Activated T-cell treated with anti-CD3 and anti-CD28 coated beads, Interleukin-2, amount 50 U/mL, for 24 hours (primary cell): ENCODE data around the gene RBM10.
A peak's percentile ranks its signal among the peaks of the same experiment; 100 is the strongest.

ENCODE experiments used
- DNase-seq: peaks from one replicate; pipeline ENCODE4 v3.0.0-alpha.2; 2020
- H3K27ac Mint-ChIP-seq: 2 replicates; pipeline ENCODE4 v1.8.0; 2020; ENCODE audit warnings: mild to moderate bottlenecking, mixed read lengths
- H3K27me3 Mint-ChIP-seq: 2 replicates; pipeline ENCODE4 v1.8.0; 2020; ENCODE audit warnings: mixed read lengths
- H3K36me3 Mint-ChIP-seq: 2 replicates; pipeline ENCODE4 v1.8.0; 2020; ENCODE audit warnings: low read depth, mixed read lengths
- H3K4me1 Mint-ChIP-seq: 2 replicates; pipeline ENCODE4 v1.8.0; 2020; ENCODE audit warnings: low read depth, mixed read lengths
- H3K4me3 Mint-ChIP-seq: 2 replicates; pipeline ENCODE4 v1.8.0; 2020; ENCODE audit warnings: mild to moderate bottlenecking, moderate library complexity, mixed read lengths
- H3K9me3 Mint-ChIP-seq: 2 replicates; pipeline ENCODE4 v1.8.0; 2020; ENCODE audit warnings: mixed read lengths

The RBM10 gene

DNA sequence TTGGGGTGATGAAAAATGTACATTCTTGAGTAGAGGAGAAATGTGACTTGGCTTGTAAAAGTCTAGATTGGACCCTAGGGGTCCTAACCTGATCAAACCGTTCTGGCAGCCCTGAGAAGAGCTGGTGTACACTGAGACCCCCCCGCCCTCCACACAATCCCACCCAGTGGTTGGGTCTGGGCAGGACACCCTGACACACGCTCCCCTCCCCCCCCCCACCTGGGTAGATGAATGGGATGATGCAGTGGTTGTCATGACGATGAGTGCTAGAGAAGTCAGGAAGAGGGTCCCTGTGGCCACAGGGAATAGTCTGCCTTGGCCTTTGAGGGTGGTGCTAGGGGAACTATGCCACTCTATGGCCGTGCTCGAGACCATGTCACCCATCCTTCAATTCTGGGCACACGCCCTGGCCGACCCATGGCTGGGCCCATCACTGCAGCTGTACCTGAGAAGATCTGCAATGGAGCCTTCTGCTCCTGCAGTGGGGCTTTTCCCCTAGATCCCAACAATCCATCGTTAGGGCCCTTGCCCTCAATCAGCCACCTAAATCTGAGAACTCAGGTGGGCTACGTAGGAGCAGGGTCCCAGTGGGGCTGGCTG lies 77.8 kb downstream of the RBM10 start:
- no peaks in the 10 kb centered on the region for H3K27me3 Mint-ChIP-seq
- H3K27ac Mint-ChIP-seq, result no peak overlapping the region
- DNase-seq, result no peak
- peaks cover 79% of the 10 kb centered on the region for H3K36me3 Mint-ChIP-seq
- H3K9me3 Mint-ChIP-seq, result no peaks in the 10 kb centered on the region
- peaks cover 25% of the 10 kb centered on the region for H3K4me1 Mint-ChIP-seq
- H3K4me3 Mint-ChIP-seq, result no peak overlapping the region

- Mint-ChIP-seq H3K9me3 (no peaks in the 10 kb centered on the region), H3K4me3 (no peak overlapping the region)
Measured at GRCh38 chrX:47223476-47224250, 78.6 kb downstream of the RBM10 start.

DNA sequence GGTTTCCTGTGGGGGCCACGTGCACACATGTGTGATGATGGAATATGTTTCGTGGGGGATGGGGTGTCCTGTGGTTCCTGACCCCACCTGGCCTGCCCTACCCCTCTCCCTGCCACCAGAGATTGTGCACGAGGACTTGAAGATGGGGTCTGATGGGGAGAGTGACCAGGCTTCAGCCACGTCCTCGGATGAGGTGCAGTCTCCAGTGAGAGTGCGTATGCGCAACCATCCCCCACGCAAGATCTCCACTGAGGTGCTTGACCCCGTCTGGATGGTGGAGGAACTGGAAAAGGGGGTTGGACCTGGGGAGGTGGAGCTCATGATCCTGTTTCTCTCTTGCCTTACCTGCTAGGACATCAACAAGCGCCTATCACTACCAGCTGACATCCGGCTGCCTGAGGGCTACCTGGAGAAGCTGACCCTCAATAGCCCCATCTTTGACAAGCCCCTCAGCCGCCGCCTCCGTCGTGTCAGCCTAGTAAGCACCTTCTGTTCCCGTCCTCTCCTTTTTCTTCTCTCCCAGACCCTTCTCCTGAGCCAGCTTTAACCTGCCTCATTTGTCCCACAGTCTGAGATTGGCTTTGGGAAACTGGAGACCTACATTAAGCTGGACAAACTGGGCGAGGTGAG lies 79.4 kb downstream of the RBM10 start:
- Mint-ChIP-seq H3K27ac (no peak overlapping the region), H3K36me3 (peaks cover 87% of the 10 kb centered on the region), H3K9me3 (no peaks in the 10 kb centered on the region), H3K27me3 (no peaks in the 10 kb centered on the region), H3K4me1 (peaks cover 19% of the 10 kb centered on the region), H3K4me3 (no peak overlapping the region)
- DNase-seq, result no peak

More at GRCh38 chrX:47223476-47224250, 78.6 kb downstream of the RBM10 start:
- H3K4me1 Mint-ChIP-seq, result peaks cover 23% of the 10 kb centered on the region
- H3K27ac Mint-ChIP-seq, result peak overlapping the region; percentile 23
- H3K27me3 Mint-ChIP-seq, result no peaks in the 10 kb centered on the region
- DNase-seq, result no peak
- peaks cover 84% of the 10 kb centered on the region for H3K36me3 Mint-ChIP-seq

DNA sequence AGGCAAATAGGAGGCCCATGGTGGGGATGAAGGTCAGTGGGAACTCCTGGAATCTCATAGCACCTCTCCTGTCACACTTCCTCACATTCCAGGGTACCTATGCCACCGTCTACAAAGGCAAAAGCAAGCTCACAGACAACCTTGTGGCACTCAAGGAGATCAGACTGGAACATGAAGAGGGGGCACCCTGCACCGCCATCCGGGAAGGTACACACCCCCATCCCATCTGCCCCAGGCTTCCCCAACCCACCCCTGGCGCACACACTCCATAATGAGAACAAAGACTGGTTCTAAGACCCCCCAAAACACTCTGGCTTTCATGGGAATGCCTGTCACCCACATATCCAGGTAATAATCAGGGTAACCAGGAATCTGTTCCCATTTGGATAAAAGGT lies 79.9 kb downstream of the RBM10 start:
- no peak for DNase-seq
- peaks cover 14% of the 10 kb centered on the region for H3K4me1 Mint-ChIP-seq
- H3K4me3 Mint-ChIP-seq, result no peak overlapping the region
- no peaks in the 10 kb centered on the region for H3K9me3 Mint-ChIP-seq
- H3K27ac Mint-ChIP-seq, result no peak overlapping the region
- no peaks in the 10 kb centered on the region for H3K27me3 Mint-ChIP-seq
- peaks cover 90% of the 10 kb centered on the region for H3K36me3 Mint-ChIP-seq

DNA sequence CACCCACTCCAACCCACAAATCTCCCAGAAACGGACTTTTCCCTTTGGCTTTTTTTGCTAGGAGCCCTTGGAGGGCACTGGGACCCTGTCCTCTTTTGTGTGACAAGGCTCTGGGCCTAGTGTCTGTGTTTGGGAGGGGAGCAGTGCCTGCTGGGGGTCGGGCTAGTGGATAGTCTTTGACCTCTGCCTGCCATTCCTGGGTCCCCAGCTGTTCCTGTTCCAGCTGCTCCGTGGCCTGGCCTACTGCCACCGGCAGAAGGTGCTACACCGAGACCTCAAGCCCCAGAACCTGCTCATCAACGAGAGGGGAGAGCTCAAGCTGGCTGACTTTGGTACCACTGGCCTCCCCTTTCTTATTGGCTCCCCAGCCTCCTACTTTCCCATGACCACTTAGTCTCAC lies 81.0 kb downstream of the RBM10 start:
- no peak for DNase-seq
- Mint-ChIP-seq H3K27ac (no peak overlapping the region), H3K36me3 (peaks cover 92% of the 10 kb centered on the region), H3K9me3 (no peaks in the 10 kb centered on the region), H3K27me3 (peaks cover under 1% of the 10 kb centered on the region), H3K4me1 (peaks cover 3% of the 10 kb centered on the region), H3K4me3 (no peak overlapping the region)

DNA sequence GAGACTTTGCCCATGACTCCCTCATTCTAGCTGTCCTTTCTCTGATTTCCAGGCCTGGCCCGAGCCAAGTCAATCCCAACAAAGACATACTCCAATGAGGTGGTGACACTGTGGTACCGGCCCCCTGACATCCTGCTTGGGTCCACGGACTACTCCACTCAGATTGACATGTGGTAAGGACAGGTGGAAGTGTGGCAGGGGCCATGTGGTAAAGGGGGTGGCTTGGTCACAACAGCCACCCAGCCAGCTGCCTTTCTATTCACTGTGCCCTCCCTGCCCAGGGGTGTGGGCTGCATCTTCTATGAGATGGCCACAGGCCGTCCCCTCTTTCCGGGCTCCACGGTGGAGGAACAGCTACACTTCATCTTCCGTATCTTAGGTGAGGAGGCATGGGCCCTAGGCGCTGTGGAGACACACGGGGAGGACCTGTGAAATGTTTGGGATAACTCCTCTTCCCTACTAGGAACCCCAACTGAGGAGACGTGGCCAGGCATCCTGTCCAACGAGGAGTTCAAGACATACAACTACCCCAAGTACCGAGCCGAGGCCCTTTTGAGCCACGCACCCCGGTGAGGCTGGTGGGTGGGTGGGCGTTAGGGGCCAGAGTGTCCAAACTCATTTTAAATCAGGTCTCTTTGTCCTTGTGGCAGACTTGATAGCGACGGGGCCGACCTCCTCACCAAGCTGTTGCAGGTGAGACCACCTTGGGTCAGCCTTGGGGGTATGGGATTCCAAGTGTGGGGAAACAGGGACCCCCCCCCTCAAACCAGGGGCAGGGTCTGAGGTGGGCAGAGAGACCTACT lies 81.7 kb downstream of the RBM10 start:
- Mint-ChIP-seq H3K4me1 (peaks cover 3% of the 10 kb centered on the region), H3K27ac (no peak overlapping the region), H3K9me3 (no peaks in the 10 kb centered on the region), H3K4me3 (no peak overlapping the region), H3K36me3 (peaks cover 90% of the 10 kb centered on the region), H3K27me3 (peaks cover 3% of the 10 kb centered on the region)
- DNase-seq, result no peak

DNA sequence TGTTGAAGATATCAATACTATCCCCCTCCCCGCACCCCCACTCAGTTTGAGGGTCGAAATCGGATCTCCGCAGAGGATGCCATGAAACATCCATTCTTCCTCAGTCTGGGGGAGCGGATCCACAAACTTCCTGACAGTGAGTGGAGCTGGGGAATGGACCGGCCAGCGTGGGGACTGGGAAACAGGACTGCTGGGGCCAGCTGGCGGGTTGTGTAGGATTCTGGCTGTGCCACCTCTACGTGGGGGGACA lies 82.2 kb downstream of the RBM10 start:
- no peak overlapping the region for H3K4me3 Mint-ChIP-seq
- H3K27ac Mint-ChIP-seq, result no peak overlapping the region
- H3K4me1 Mint-ChIP-seq, result no peaks in the 10 kb centered on the region
- DNase-seq, result no peak
- H3K36me3 Mint-ChIP-seq, result peaks cover 86% of the 10 kb centered on the region
- H3K27me3 Mint-ChIP-seq, result peaks cover 3% of the 10 kb centered on the region
- no peaks in the 10 kb centered on the region for H3K9me3 Mint-ChIP-seq

- peak; percentile 20 for DNase-seq
- peaks cover 9% of the 10 kb centered on the region for H3K4me1 Mint-ChIP-seq
- H3K27me3 Mint-ChIP-seq, result peaks cover 8% of the 10 kb centered on the region
- peaks cover 78% of the 10 kb centered on the region for H3K36me3 Mint-ChIP-seq
- H3K9me3 Mint-ChIP-seq, result no peaks in the 10 kb centered on the region
- H3K4me3 Mint-ChIP-seq, result no peak overlapping the region
- H3K27ac Mint-ChIP-seq, result no peak overlapping the region
Measured at GRCh38 chrX:47228550-47229270, 83.7 kb downstream of the RBM10 start.

- peak; percentile 22 for DNase-seq
- Mint-ChIP-seq H3K27me3 (peaks cover 8% of the 10 kb centered on the region), H3K36me3 (peaks cover 73% of the 10 kb centered on the region), H3K4me1 (peaks cover 9% of the 10 kb centered on the region), H3K9me3 (no peaks in the 10 kb centered on the region), H3K4me3 (no peak overlapping the region), H3K27ac (no peak overlapping the region)
Measured at GRCh38 chrX:47229427-47229826, 84.4 kb downstream of the RBM10 start.

DNA sequence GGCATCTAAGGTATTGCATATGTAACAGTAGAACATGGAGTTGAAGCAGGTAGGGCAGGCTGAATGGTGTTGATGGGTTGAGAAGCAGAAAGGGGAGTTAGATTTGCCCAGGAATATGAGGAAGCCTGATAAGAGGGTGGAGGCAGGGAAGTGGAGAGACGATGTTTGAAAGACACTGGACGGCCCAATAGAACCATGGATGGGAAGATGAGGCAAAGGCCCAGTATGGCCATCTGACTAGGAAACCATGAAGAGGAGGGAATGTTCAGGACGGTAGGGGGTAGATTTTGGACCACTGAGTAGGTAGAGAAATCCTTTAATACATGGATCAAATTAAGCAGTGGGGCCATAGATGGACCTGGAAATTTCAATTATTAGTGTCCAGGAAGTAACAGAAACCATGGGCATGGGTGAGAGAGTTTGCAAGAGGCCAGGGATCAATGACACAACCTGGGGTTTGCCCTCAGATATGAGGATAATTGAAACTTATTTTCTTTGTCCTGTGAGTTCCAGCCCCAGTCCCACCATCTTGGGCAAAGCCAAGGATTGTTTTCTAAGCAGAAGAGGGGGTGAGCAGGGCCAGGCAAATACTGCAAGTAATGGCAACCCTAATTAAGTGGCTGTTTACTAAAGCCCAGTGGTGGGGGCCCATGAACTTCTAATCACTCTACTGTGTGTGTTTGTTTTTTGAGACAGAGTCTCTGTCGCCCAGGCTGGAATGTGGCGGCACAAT lies 85.3 kb downstream of the RBM10 start:
- Mint-ChIP-seq H3K4me3 (no peak overlapping the region), H3K9me3 (no peaks in the 10 kb centered on the region)

DNA sequence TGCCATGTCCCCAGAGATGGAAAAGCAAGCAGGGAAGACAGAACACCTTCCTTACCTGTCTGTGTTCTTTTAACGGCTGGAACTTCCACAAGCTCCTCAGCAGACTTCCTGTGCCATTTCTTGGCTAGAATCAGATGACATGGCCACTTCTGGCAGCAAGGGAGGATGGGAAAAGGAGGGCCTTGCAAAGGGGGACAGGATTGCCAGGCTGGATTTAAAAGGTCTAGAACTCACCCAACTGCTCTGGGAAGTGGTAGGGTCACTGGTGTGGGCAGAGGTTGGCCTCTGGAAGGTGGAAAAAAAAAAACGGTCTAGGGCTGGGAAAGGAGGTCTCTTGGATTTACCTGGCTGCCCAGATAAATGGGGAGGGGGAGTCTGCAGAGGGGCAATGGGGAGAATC lies 86.1 kb downstream of the RBM10 start:
- H3K36me3 Mint-ChIP-seq, result peaks cover 56% of the 10 kb centered on the region
- H3K27ac Mint-ChIP-seq, result no peak overlapping the region
- DNase-seq, result peak; percentile 17
- H3K4me3 Mint-ChIP-seq, result no peak overlapping the region
- peaks cover 20% of the 10 kb centered on the region for H3K4me1 Mint-ChIP-seq
- no peaks in the 10 kb centered on the region for H3K9me3 Mint-ChIP-seq
- H3K27me3 Mint-ChIP-seq, result peaks cover 11% of the 10 kb centered on the region

More for the DNA sequence above, 85.3 kb downstream of the RBM10 start:
- peaks cover 64% of the 10 kb centered on the region for H3K36me3 Mint-ChIP-seq
- H3K27me3 Mint-ChIP-seq, result peaks cover 8% of the 10 kb centered on the region
- peak; percentile 18 for DNase-seq
- H3K27ac Mint-ChIP-seq, result no peak overlapping the region
- peaks cover 11% of the 10 kb centered on the region for H3K4me1 Mint-ChIP-seq

- Mint-ChIP-seq H3K4me3 (peak overlapping the region; percentile 82), H3K9me3 (no peaks in the 10 kb centered on the region), H3K4me1 (peaks cover 31% of the 10 kb centered on the region), H3K36me3 (peaks cover 44% of the 10 kb centered on the region), H3K27me3 (peaks cover 21% of the 10 kb centered on the region), H3K27ac (peak overlapping the region; percentile 92)
- no peak for DNase-seq
Measured at GRCh38 chrX:47232197-47232802, 87.3 kb downstream of the RBM10 start.

DNA sequence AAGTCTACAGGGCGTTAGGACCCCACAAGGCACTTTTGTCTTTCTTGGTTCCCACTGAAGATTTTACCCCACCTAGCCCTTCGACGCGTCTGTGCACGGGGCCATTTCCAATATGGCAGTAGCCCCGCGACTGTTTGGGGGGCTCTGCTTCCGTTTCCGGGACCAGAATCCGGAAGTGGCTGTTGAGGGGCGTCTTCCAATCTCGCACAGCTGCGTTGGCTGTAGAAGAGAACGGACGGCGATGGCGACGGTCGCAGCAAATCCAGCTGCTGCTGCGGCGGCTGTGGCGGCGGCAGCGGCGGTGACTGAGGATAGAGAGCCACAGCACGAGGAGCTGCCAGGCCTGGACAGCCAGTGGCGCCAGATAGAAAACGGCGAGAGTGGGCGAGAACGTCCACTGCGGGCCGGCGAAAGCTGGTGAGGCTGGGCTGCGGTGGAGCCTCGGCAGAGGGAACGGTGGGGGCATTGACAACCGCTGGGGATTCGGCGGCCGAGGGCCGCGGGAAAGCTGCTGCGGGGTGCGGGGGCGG lies 87.8 kb downstream of the RBM10 start, which contains the start of gene USP11:
USP11 (plus strand) TSS at position 207 of the 530 bp plus-strand sequence; CDS start at position 242, 35 bp downstream.
- Mint-ChIP-seq H3K27ac (peak within 1 kb of the TSS; percentile 92), H3K9me3 (no peaks in the 10 kb centered on the region), H3K4me1 (peaks cover 32% of the 10 kb centered on the region), H3K27me3 (peaks cover 21% of the 10 kb centered on the region), H3K4me3 (peak within 1 kb of the TSS; percentile 82), H3K36me3 (peaks cover 40% of the 10 kb centered on the region)
- DNase-seq, result peak; percentile 61
